Fibroblast of pulmonary artery (primary cell): ENCODE results near the gene AVPR1B.
"Not testable (repeated sequence)": the region's sequence is repeated elsewhere in the genome, so short reads cannot be mapped to it uniquely, and the experiment has no call there.

Experiments
- DNase-seq: peaks from one replicate; pipeline ENCODE4 v3.0.0-alpha.2; 2010; ENCODE audit warnings: low read depth
- H3K4me3 ChIP-seq: replicated peaks from 2 replicates; pipeline ENCODE4 v1.5.1; 2011; ENCODE audit warnings: low read depth, mild to moderate bottlenecking, control low read depth, low read length, moderate library complexity
- CTCF ChIP-seq: IDR thresholded peaks from 2 replicates; pipeline ENCODE4 v1.5.1; 2011; ENCODE audit warnings: mild to moderate bottlenecking, control low read depth, low read length, inconsistent platforms; ENCODE audit errors: missing control alignments

AVPR1B gene

GRCh38 chr1:206070627-206071304 lies 46.4 kb downstream of the AVPR1B start:
- DNase-seq, result no peak
- no peak overlapping the region for H3K4me3 ChIP-seq
- TF ChIP-seq CTCF, result no peak

GRCh38 chr1:206068314-206068713 lies 48.9 kb downstream of the AVPR1B start:
- no peak for TF ChIP-seq CTCF
- H3K4me3 ChIP-seq, result no peak overlapping the region
- DNase-seq, result no peak

- no peak overlapping the region for H3K4me3 ChIP-seq
- no peak for TF ChIP-seq CTCF
- no peak for DNase-seq
These were observed 49.5 kb downstream of the AVPR1B start for GRCh38 chr1:206067486-206068227.

- H3K4me3 ChIP-seq, result no peak overlapping the region
- DNase-seq, result no peak
- TF ChIP-seq CTCF, result no peak
These were observed 50.6 kb downstream of the AVPR1B start for GRCh38 chr1:206066479-206067171.

GRCh38 chr1:206065547-206066145 lies 51.5 kb downstream of the AVPR1B start:
- no peak for DNase-seq
- no peak overlapping the region for H3K4me3 ChIP-seq

GRCh38 chr1:206064501-206064900 lies 52.7 kb downstream of the AVPR1B start:
- H3K4me3 ChIP-seq, DNase-seq: not testable (repeated sequence)

More at GRCh38 chr1:206065547-206066145, 51.5 kb downstream of the AVPR1B start:
- no peak for TF ChIP-seq CTCF

GRCh38 chr1:206064001-206064400 lies 53.2 kb downstream of the AVPR1B start:
- not testable (repeated sequence) for H3K4me3 ChIP-seq, DNase-seq
